Ecto neural progenitor cell (in vitro differentiated cells): Measurements from ENCODE around the gene NUP160.
"Not testable (repeated sequence)": the region's sequence is repeated elsewhere in the genome, so short reads cannot be mapped to it uniquely, and the experiment has no call there.

Experiments
- DNase-seq: peaks from one replicate; pipeline ENCODE4 v3.0.0-alpha.2; 2018; ENCODE audit warnings: low spot score

NUP160 gene

GRCh38 chr11:47863898-47864430 lies 15.8 kb upstream of the NUP160 start:
- no peak for DNase-seq

GRCh38 chr11:47863189-47863897 lies 15.2 kb upstream of the NUP160 start:
- DNase-seq = no peak

- DNase-seq = no peak
Measured at GRCh38 chr11:47861728-47862127, 13.6 kb upstream of the NUP160 start.

GRCh38 chr11:47860536-47860935 lies 12.4 kb upstream of the NUP160 start:
- DNase-seq = no peak

GRCh38 chr11:47857892-47858543 lies 9.9 kb upstream of the NUP160 start:
- DNase-seq = no peak

- DNase-seq = no peak
Measured at GRCh38 chr11:47857485-47857884, 9.3 kb upstream of the NUP160 start.

- DNase-seq = no peak
Measured at GRCh38 chr11:47856186-47856585, 8.0 kb upstream of the NUP160 start.

- no peak for DNase-seq
Measured at GRCh38 chr11:47854667-47855066, 6.5 kb upstream of the NUP160 start.

- DNase-seq = no peak
Measured at GRCh38 chr11:47852053-47852452, 3.9 kb upstream of the NUP160 start.

GRCh38 chr11:47850337-47850736 lies 2.2 kb upstream of the NUP160 start:
- DNase-seq = no peak

- DNase-seq = no peak
Measured at GRCh38 chr11:47848700-47849155, 578 bp upstream of the NUP160 start.

GRCh38 chr11:47847537-47847891 lies 636 bp downstream of the NUP160 start:
- DNase-seq = no peak

- DNase-seq = no peak
Measured at GRCh38 chr11:47846998-47847397, 1.2 kb downstream of the NUP160 start.

GRCh38 chr11:47843361-47844055 lies 4.6 kb downstream of the NUP160 start:
- no peak for DNase-seq

GRCh38 chr11:47842749-47843148 lies 5.4 kb downstream of the NUP160 start:
- no peak for DNase-seq

GRCh38 chr11:47837929-47838328 lies 10.2 kb downstream of the NUP160 start:
- no peak for DNase-seq

GRCh38 chr11:47837292-47837691 lies 10.9 kb downstream of the NUP160 start:
- DNase-seq = no peak

- not testable (repeated sequence) for DNase-seq
Measured at GRCh38 chr11:47830013-47830412, 18.1 kb downstream of the NUP160 start.

- DNase-seq = no peak
Measured at GRCh38 chr11:47828284-47828683, 19.9 kb downstream of the NUP160 start.

- DNase-seq = not testable (repeated sequence)
Measured at GRCh38 chr11:47822664-47823063, 25.5 kb downstream of the NUP160 start.

GRCh38 chr11:47819743-47820142 lies 28.4 kb downstream of the NUP160 start:
- DNase-seq = no peak

GRCh38 chr11:47800759-47801158 lies 47.4 kb downstream of the NUP160 start:
- DNase-seq = no peak

- DNase-seq = no peak
Measured at GRCh38 chr11:47797633-47798032, 50.5 kb downstream of the NUP160 start.
